ENCODE data around the gene SREK1IP1.

SREK1IP1 gene

GRCh38 chr5:64790210-64790609 lies 21.7 kb upstream of the SREK1IP1 start:
- peaks cover 1% of the 10 kb centered on the region; the same call in 1 of the 2 replicates for H3K36me3 ChIP-seq (ENCODE audit: control insufficient read depth, insufficient read depth, low read length)
- no peaks in the 10 kb centered on the region for H3K27me3 ChIP-seq (replicated peaks; ENCODE audit: control insufficient read depth, insufficient read depth, low read length)
- no peak for DNase-seq (ENCODE audit: extremely low read depth, insufficient read length)
- no peak overlapping the region for H3K4me3 ChIP-seq (replicated peaks; ENCODE audit: low read depth, low read length)
- TF ChIP-seq CTCF (IDR thresholded peaks at IDR 0.05; ENCODE audit: insufficient read depth, low read length, poor library complexity, severe bottlenecking) = no peak

GRCh38 chr5:64789457-64789856 lies 21.0 kb upstream of the SREK1IP1 start:
- no peak for DNase-seq (ENCODE audit: extremely low read depth, insufficient read length)
- Histone ChIP-seq H3K36me3 (ENCODE audit: control insufficient read depth, insufficient read depth, low read length) (peaks cover 1% of the 10 kb centered on the region; the same call in 1 of the 2 replicates), H3K27me3 (replicated peaks; ENCODE audit: control insufficient read depth, insufficient read depth, low read length) (no peaks in the 10 kb centered on the region), H3K4me3 (replicated peaks; ENCODE audit: low read depth, low read length) (no peak overlapping the region)
- TF ChIP-seq CTCF (IDR thresholded peaks at IDR 0.05; ENCODE audit: insufficient read depth, low read length, poor library complexity, severe bottlenecking) = no peak

- Histone ChIP-seq H3K4me3 (replicated peaks; ENCODE audit: low read depth, low read length) (no peak overlapping the region), H3K36me3 (ENCODE audit: control insufficient read depth, insufficient read depth, low read length) (peaks cover 1% of the 10 kb centered on the region; the same call in 1 of the 2 replicates), H3K27me3 (replicated peaks; ENCODE audit: control insufficient read depth, insufficient read depth, low read length) (no peaks in the 10 kb centered on the region)
- no peak for DNase-seq (ENCODE audit: extremely low read depth, insufficient read length)
- no peak for TF ChIP-seq CTCF (IDR thresholded peaks at IDR 0.05; ENCODE audit: insufficient read depth, low read length, poor library complexity, severe bottlenecking)
These were observed 19.7 kb upstream of the SREK1IP1 start for GRCh38 chr5:64788156-64788555.

- Histone ChIP-seq H3K36me3 (ENCODE audit: control insufficient read depth, insufficient read depth, low read length) (peaks cover 1% of the 10 kb centered on the region; the same call in 1 of the 2 replicates), H3K4me3 (replicated peaks; ENCODE audit: low read depth, low read length) (no peak overlapping the region), H3K27me3 (replicated peaks; ENCODE audit: control insufficient read depth, insufficient read depth, low read length) (no peaks in the 10 kb centered on the region)
- TF ChIP-seq CTCF (IDR thresholded peaks at IDR 0.05; ENCODE audit: insufficient read depth, low read length, poor library complexity, severe bottlenecking) = no peak
- DNase-seq (ENCODE audit: extremely low read depth, insufficient read length) = no peak
These were observed 17.9 kb upstream of the SREK1IP1 start for GRCh38 chr5:64786372-64786771.

- DNase-seq (ENCODE audit: extremely low read depth, insufficient read length) = peak; percentile 13
- H3K27me3 ChIP-seq (replicated peaks; ENCODE audit: control insufficient read depth, insufficient read depth, low read length) = no peaks in the 10 kb centered on the region
- peak; percentile 75 for TF ChIP-seq CTCF (IDR thresholded peaks at IDR 0.05; ENCODE audit: insufficient read depth, low read length, poor library complexity, severe bottlenecking)
- H3K4me3 ChIP-seq (replicated peaks; ENCODE audit: low read depth, low read length) = no peak overlapping the region
- H3K36me3 ChIP-seq (ENCODE audit: control insufficient read depth, insufficient read depth, low read length) = peaks cover 1% of the 10 kb centered on the region; the same call in 1 of the 2 replicates
These were observed 16.0 kb upstream of the SREK1IP1 start for GRCh38 chr5:64784451-64785025.

GRCh38 chr5:64775291-64775690 lies 6.8 kb upstream of the SREK1IP1 start:
- no peaks in the 10 kb centered on the region for H3K27me3 ChIP-seq (replicated peaks; ENCODE audit: control insufficient read depth, insufficient read depth, low read length)
- H3K36me3 ChIP-seq (ENCODE audit: control insufficient read depth, insufficient read depth, low read length) = no peaks in the 10 kb centered on the region
- no peak overlapping the region for H3K4me3 ChIP-seq (replicated peaks; ENCODE audit: low read depth, low read length)
- no peak for DNase-seq (ENCODE audit: extremely low read depth, insufficient read length)
- TF ChIP-seq CTCF (IDR thresholded peaks at IDR 0.05; ENCODE audit: insufficient read depth, low read length, poor library complexity, severe bottlenecking) = no peak

Data from GM06990 (cell line).